RPMI8226 (cell line): ENCODE results near the gene PTGDR2.

Source experiments
- DNase-seq: peaks from one replicate; pipeline ENCODE4 v3.0.0-alpha.2; 2015

PTGDR2 gene

GRCh38 chr11:60857378-60858232 lies 1.9 kb upstream of the PTGDR2 start:
- no peak for DNase-seq

- DNase-seq = no peak
These were observed 664 bp downstream of the PTGDR2 start for GRCh38 chr11:60854847-60855725.

GRCh38 chr11:60854140-60854846 lies 1.5 kb downstream of the PTGDR2 start:
- no peak for DNase-seq

- no peak for DNase-seq
These were observed 2.5 kb downstream of the PTGDR2 start for GRCh38 chr11:60852982-60853950.

- DNase-seq = no peak
These were observed 3.4 kb downstream of the PTGDR2 start for GRCh38 chr11:60852117-60852981.

GRCh38 chr11:60851327-60852104 lies 4.2 kb downstream of the PTGDR2 start:
- DNase-seq = no peak

GRCh38 chr11:60849641-60850520 lies 5.9 kb downstream of the PTGDR2 start:
- DNase-seq = no peak

- DNase-seq = no peak
These were observed 7.0 kb downstream of the PTGDR2 start for GRCh38 chr11:60848714-60849151.

GRCh38 chr11:60847896-60848295 lies 7.9 kb downstream of the PTGDR2 start:
- DNase-seq = no peak

- no peak for DNase-seq
These were observed 8.5 kb downstream of the PTGDR2 start for GRCh38 chr11:60847281-60847680.

GRCh38 chr11:60845338-60845737 lies 10.4 kb downstream of the PTGDR2 start:
- no peak for DNase-seq

GRCh38 chr11:60844870-60845221 lies 10.9 kb downstream of the PTGDR2 start:
- DNase-seq = no peak

- no peak for DNase-seq
These were observed 11.5 kb downstream of the PTGDR2 start for GRCh38 chr11:60844045-60844869.

GRCh38 chr11:60842668-60843600 lies 12.8 kb downstream of the PTGDR2 start:
- no peak for DNase-seq

- DNase-seq = peak; percentile 96
These were observed 13.7 kb downstream of the PTGDR2 start, which contains the start of gene CCDC86 for GRCh38 chr11:60841797-60842667. CCDC86 (plus strand) TSS chr11:60842113; CDS start chr11:60842125, 12 bp downstream.
